Measurements from ENCODE around the gene TEX38. TPM values are rescaled to one million over a fixed set of nuclear protein-coding genes. Genes with fewer than 3 reads are reported as not detected.

Gene TEX38
- total RNA-seq, 1 experiment from 2014 or later = not detected

DNA sequence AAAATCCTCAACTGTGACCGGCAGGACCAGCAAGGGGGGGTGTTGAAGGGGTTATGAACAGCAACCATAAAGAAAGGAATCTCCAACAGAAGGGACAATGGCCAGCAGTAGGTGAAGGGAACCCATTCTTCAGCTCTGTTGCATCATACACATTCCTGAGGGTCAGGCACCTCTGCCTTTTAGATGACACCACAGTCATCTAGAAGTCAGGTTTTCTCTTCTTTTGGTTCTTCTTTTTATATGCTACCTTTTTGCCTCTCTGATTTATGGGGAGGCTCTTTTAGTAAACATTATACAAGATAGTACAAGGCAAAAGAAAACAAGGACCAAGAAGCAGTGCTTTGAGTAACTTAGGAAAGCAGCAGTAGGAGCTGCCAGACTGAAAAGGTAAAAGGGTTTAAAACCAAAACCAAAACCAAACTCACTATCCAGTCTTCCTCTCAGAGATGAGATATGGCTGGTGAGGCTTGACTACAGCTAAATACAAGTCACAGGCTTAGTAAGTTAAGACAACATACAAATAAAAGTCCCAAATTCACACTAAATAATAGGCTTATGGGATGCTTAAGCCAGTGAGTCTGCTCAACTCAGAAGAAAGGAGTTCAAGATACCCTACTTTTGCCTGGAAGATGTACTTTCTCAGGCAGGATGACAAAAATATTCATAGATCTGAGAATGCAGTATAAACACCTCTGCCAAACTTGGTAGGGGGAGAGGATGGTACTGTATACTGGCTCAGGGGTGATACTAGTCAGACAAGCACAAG lies 4.1 kb downstream of the TEX38 start:
- Histone ChIP-seq H3K9me3 (ENCODE audit: control insufficient read depth, insufficient read depth, low read depth, low read length) (no peaks in the 10 kb centered on the region), H3K36me3 (ENCODE audit: control insufficient read depth, insufficient read depth, low read length) (peaks cover 20% of the 10 kb centered on the region), H3K27ac (ENCODE audit: low read length) (no peak overlapping the region), H3K4me1 (ENCODE audit: control insufficient read depth, insufficient read depth, low read length) (no peaks in the 10 kb centered on the region), H3K27me3 (ENCODE audit: control insufficient read depth, insufficient read depth, low read length) (no peaks in the 10 kb centered on the region), H3K4me3 (ENCODE audit: low read depth in 2 of 2, low read length in 2 of 2) (no peak overlapping the region)
- no peak for TF ChIP-seq CTCF (IDR thresholded peaks at IDR 0.05)
- BruUV-seq (replicated peaks) = no TSS peak
- in situ Hi-C loops (cut with HindIII; ENCODE audit: low pct_unique_long_range_greater_than_20kb, low sequenced_read_pairs) = no loop called here
- DNase-seq (ENCODE audit: low read depth, low spot score) (no peak), ATAC-seq (no peak)
- POLR2A ChIA-PET = no interaction called here
- intact Hi-C loops (cut with micrococcal nuclease; ENCODE audit: unreplicated experiment) = no loop called here
- CTCF ChIA-PET = interaction anchor here (0.7 kb wide), 1 partner anchor 142 kb away, joined by 4 read pairs; no protein-coding TSS in a partner anchor

DNA sequence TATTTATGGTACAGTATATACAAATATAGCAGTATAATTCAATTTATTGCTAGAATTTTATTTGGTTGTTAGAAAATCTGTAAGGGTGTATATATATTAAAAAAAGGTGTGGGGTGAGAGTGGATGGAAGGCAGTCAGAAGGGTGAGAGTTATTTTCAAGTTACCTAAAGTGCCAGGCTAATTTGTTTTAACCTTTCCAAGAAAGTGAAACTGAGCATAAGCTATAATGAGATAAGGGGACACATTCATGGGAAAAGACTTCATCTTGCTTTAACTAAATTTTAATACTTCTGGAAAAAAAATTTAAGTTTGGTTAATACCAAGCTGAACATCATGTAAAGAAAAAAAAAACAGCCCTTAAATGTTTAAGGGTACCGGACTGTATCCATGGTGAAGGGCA lies 4.9 kb downstream of the TEX38 start:
- Histone ChIP-seq H3K4me3 (ENCODE audit: low read depth in 2 of 2, low read length in 2 of 2) (no peak overlapping the region), H3K4me1 (ENCODE audit: control insufficient read depth, insufficient read depth, low read length) (no peaks in the 10 kb centered on the region), H3K27ac (ENCODE audit: low read length) (no peak overlapping the region), H3K36me3 (ENCODE audit: control insufficient read depth, insufficient read depth, low read length) (peaks cover 20% of the 10 kb centered on the region), H3K9me3 (ENCODE audit: control insufficient read depth, insufficient read depth, low read depth, low read length) (no peaks in the 10 kb centered on the region), H3K27me3 (ENCODE audit: control insufficient read depth, insufficient read depth, low read length) (no peaks in the 10 kb centered on the region)
- TF ChIP-seq SIN3A (IDR thresholded peaks at IDR 0.05; ENCODE audit: borderline replicate concordance, insufficient read depth, low read depth, low read length) = no peak
- no peak for TF ChIP-seq TCF7L2 (IDR thresholded peaks at IDR 0.05; ENCODE audit: low read depth, low read length)
- no peak for TF ChIP-seq REST (IDR thresholded peaks at IDR 0.05; ENCODE audit: insufficient read depth in 1 of 2, low read depth in 2 of 2, low read length in 1 of 2)
- TF ChIP-seq CTCF (IDR thresholded peaks at IDR 0.05) = no peak
- TF ChIP-seq POLR2AphosphoS5 (IDR thresholded peaks at IDR 0.05; ENCODE audit: low read depth, low read length) = no peak
- no peak for DNase-seq (ENCODE audit: low read depth, low spot score)
- CTCF ChIA-PET = interaction anchor here (0.6 kb wide), 1 partner anchor 135 kb away, joined by 4 read pairs; no protein-coding TSS in a partner anchor
- no peak for ATAC-seq
- intact Hi-C loops (cut with micrococcal nuclease; ENCODE audit: unreplicated experiment) = no loop called here
- POLR2A ChIA-PET = no interaction called here
- in situ Hi-C loops (cut with HindIII; ENCODE audit: low pct_unique_long_range_greater_than_20kb, low sequenced_read_pairs) = no loop called here
- BruUV-seq (replicated peaks) = no TSS peak

All from Panc1 (cell line).